CD4-positive, alpha-beta T cell (primary cell): ENCODE results near the gene ABCA13. TPM values are rescaled to one million over a fixed set of nuclear protein-coding genes. Genes with fewer than 3 reads are reported as not detected.
"Not testable (repeated sequence)": the region's sequence is repeated elsewhere in the genome, so short reads cannot be mapped to it uniquely, and the experiment has no call there.

ENCODE experiments used
- ATAC-seq: fragments of 200-7000 bp; cut with Tn5 transposase; one replicate; pipeline ENCODE4 v1.10.0; 2022; ENCODE audit warnings: mild to moderate bottlenecking; ENCODE audit not compliant: poor library complexity
- CTCF ChIA-PET: fragments of 350-600 bp; sonication (Branson Sonifier 250); formaldehyde crosslinking; loops from one replicate; lab custom pipeline; 2021; ENCODE audit warnings: antibody characterized with exemption, inconsistent platforms; lab: Charles Lee
- POLR2A ChIA-PET: fragments of 350-600 bp; sonication (Branson Sonifier 250); formaldehyde crosslinking; loops from one replicate; lab custom pipeline; 2021; ENCODE audit warnings: antibody characterized with exemption, inconsistent platforms; lab: Charles Lee
- DNase-seq, 14 experiments: peaks; one replicate each; pipeline ENCODE4 v3.0.0-alpha.2; 2013 to 2020; ENCODE audit warnings: mixed read lengths in 2 of 14
- H3K27ac ChIP-seq, 2 donors: one replicate each; pipeline versions ENCODE4 v1.5.1 to v1.7.0; 2013; ENCODE audit warnings: low read length in 2 of 2, low read depth in 1 of 2, mild to moderate bottlenecking in 1 of 2
- H3K27me3 ChIP-seq, 2 experiments: 1 replicate in 1 of 2; 2 replicates in 1 of 2; pipeline versions ENCODE4 v1.6.1 to v1.7.0; 2013; ENCODE audit warnings: low read length in 2 of 2, control low read depth in 1 of 2, mild to moderate bottlenecking in 1 of 2, moderate library complexity in 1 of 2; ENCODE audit not compliant: insufficient read depth in 2 of 2, control insufficient read depth in 1 of 2
- H3K36me3 ChIP-seq: one replicate; pipeline ENCODE4 v1.6.1; 2013; ENCODE audit warnings: low read length, control low read depth; ENCODE audit not compliant: insufficient read depth
- H3K4me1 ChIP-seq: one replicate; pipeline ENCODE4 v1.6.1; 2013; ENCODE audit warnings: low read length, control low read depth; ENCODE audit not compliant: insufficient read depth
- H3K4me3 ChIP-seq: one replicate; pipeline ENCODE4 v1.5.1; 2013; ENCODE audit warnings: mild to moderate bottlenecking, low read length, moderate library complexity
- H3K9me3 ChIP-seq, 2 experiments: 1 replicate in 1 of 2; 2 replicates in 1 of 2; pipeline versions ENCODE4 v1.6.1 to v1.7.0; 2013; ENCODE audit warnings: low read length in 2 of 2, mild to moderate bottlenecking in 2 of 2, control low read depth in 1 of 2, moderate library complexity in 1 of 2; ENCODE audit not compliant: control insufficient read depth in 1 of 2, insufficient read depth in 1 of 2
- H3K27ac Mint-ChIP-seq: one replicate; pipeline ENCODE4 v1.8.0; 2020; ENCODE audit warnings: mixed read lengths
- H3K27me3 Mint-ChIP-seq: one replicate; pipeline ENCODE4 v1.8.0; 2021; ENCODE audit warnings: mixed read lengths
- H3K36me3 Mint-ChIP-seq: one replicate; pipeline ENCODE4 v1.8.0; 2021; ENCODE audit warnings: low read depth, mixed read lengths
- H3K4me1 Mint-ChIP-seq: one replicate; pipeline ENCODE4 v1.8.0; 2021; ENCODE audit warnings: low read depth, mixed read lengths
- H3K4me3 Mint-ChIP-seq: one replicate; pipeline ENCODE4 v1.8.0; 2020; ENCODE audit warnings: mild to moderate bottlenecking, mixed read lengths
- H3K9me3 Mint-ChIP-seq: one replicate; pipeline ENCODE4 v1.8.0; 2020; ENCODE audit warnings: mixed read lengths
- intact Hi-C, 2 experiments: fragments of 100-400 bp; cut with DNase I in 1 of 2; cut with micrococcal nuclease in 1 of 2; formaldehyde crosslinking; loops; one replicate each; pipeline versions ENCODE4 v1.15.1 to v1.9.0; 2023 to 2025; cut with DNase I, micrococcal nuclease
- total RNA-seq, 174 experiments: library from RNA in 2 of 174; stranded (reverse) in 2 of 174; gene quantifications; one replicate each; pipeline ENCODE4 v1.2.3 and lab custom pipeline; 2021 to 2026
- TF ChIP-seq, protein P1 (sequence below): fragments of 200-600 bp; IDR thresholded peaks from one replicate; pipeline ENCODE4 v1.8.0; 2022; ENCODE audit warnings: antibody characterized with exemption, mild to moderate bottlenecking

The ABCA13 gene
- total RNA-seq, 2 experiments from 2014 or later: not detected

DNA sequence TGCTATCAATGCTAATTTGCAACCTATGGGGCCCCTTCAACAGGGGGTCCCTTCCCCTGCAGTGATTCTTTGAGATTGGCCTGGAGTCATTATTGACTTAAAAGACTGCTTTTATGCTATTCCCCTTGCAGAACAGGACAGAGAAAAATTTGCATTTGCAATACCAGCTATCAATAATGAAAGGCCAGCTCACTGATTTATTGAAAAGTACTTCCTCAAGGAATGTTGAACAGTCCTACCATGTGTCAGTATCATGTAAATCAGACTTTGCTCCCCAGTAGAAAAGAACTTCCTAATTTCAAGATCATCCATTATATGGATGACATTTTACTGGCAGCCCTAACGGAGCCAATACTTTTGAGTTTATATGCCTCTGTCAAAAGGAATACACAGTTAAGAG, 29.7 kb upstream of the ABCA13 start:
- H3K36me3 Mint-ChIP-seq: no peaks in the 10 kb centered on the region
- Histone ChIP-seq H3K27me3 (no peaks in the 10 kb centered on the region), H3K4me3 (no peak overlapping the region), H3K9me3 (no peaks in the 10 kb centered on the region), H3K27ac (no peak overlapping the region), H3K4me1 (no peaks in the 10 kb centered on the region), H3K36me3 (no peaks in the 10 kb centered on the region)
- no peak overlapping the region for H3K4me3 Mint-ChIP-seq
- ChIA-PET CTCF (interaction anchor here (0.6 kb wide), 1 partner anchor 22 kb away, joined by 3 read pairs; no protein-coding TSS in a partner anchor), POLR2A (no interaction called here)
- peaks cover 4% of the 10 kb centered on the region for H3K4me1 Mint-ChIP-seq
- TF ChIP-seq, protein P1, sequence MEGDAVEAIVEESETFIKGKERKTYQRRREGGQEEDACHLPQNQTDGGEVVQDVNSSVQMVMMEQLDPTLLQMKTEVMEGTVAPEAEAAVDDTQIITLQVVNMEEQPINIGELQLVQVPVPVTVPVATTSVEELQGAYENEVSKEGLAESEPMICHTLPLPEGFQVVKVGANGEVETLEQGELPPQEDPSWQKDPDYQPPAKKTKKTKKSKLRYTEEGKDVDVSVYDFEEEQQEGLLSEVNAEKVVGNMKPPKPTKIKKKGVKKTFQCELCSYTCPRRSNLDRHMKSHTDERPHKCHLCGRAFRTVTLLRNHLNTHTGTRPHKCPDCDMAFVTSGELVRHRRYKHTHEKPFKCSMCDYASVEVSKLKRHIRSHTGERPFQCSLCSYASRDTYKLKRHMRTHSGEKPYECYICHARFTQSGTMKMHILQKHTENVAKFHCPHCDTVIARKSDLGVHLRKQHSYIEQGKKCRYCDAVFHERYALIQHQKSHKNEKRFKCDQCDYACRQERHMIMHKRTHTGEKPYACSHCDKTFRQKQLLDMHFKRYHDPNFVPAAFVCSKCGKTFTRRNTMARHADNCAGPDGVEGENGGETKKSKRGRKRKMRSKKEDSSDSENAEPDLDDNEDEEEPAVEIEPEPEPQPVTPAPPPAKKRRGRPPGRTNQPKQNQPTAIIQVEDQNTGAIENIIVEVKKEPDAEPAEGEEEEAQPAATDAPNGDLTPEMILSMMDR: no peak
- intact Hi-C loops: no loop called here
- peaks cover 12% of the 10 kb centered on the region for H3K27me3 Mint-ChIP-seq
- no peak overlapping the region for H3K27ac Mint-ChIP-seq
- no peaks in the 10 kb centered on the region for H3K9me3 Mint-ChIP-seq
- no peak for DNase-seq
- ATAC-seq: no peak

DNA sequence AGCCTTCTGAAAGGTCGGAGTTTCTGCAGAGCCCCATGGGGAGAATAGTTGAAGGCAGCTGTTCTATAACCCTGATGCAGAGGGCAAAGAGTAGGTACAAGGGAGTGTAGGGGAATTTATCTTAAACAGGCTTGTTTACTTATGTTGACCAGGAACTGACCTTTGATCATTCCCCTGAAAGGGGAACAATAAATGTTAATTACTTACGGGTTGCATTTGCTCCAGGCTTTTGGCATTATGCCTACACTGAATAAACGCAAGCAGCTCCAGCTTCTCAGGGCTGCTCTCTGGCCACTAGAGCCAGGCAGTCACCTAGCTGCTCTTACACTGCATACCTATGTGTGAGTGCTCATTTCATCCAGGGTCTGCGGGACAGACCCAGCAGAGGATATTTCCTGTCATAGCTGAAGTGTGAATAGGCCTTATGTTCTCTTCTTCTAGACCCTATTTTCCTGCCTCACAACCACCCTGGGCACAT, 26.9 kb upstream of the ABCA13 start:
- ATAC-seq: no peak
- H3K36me3 ChIP-seq: no peaks in the 10 kb centered on the region
- H3K4me1 ChIP-seq: no peaks in the 10 kb centered on the region
- Mint-ChIP-seq H3K27ac (no peak overlapping the region), H3K4me1 (peaks cover under 1% of the 10 kb centered on the region), H3K9me3 (no peaks in the 10 kb centered on the region), H3K27me3 (peaks cover 30% of the 10 kb centered on the region), H3K4me3 (no peak overlapping the region), H3K36me3 (no peaks in the 10 kb centered on the region)
- ChIA-PET CTCF (interaction anchor here (0.6 kb wide), 1 partner anchor 97 kb away, joined by 3 read pairs; no protein-coding TSS in a partner anchor), POLR2A (no interaction called here)
- no peaks in the 10 kb centered on the region for H3K9me3 ChIP-seq
- TF ChIP-seq, protein P1: no peak
- DNase-seq: no peak
- H3K27ac ChIP-seq: no peak overlapping the region
- intact Hi-C loops: no loop called here
- H3K4me3 ChIP-seq: no peak overlapping the region
- no peaks in the 10 kb centered on the region for H3K27me3 ChIP-seq

DNA sequence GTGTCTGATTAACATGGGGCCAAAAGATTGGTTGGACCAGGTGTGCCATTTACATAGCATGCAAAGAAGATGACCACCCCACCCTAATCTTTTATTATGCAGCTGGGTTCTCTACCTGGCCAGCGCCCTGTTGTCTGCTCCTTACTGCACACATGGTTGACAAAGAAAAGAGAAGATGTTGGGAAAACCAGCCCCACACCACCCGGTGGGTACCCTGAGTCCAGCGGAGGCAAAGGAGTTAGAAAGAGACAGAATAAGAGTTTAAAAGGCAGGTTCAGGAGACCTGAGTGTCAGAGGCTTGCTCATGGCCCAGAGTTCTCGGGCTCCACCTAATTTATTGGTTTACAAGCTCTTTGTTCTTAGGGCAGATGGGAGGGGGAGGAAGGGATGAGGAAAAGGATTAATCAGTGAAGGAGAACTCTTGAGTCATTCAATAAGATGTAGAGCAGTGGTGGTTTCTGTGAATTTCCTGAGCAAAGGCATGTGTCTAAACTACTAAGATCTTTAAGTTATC, 24.1 kb upstream of the ABCA13 start:
- Mint-ChIP-seq H3K27me3 (peaks cover 41% of the 10 kb centered on the region), H3K9me3 (no peaks in the 10 kb centered on the region), H3K4me1 (no peaks in the 10 kb centered on the region), H3K27ac (no peak overlapping the region), H3K36me3 (no peaks in the 10 kb centered on the region), H3K4me3 (no peak overlapping the region)
- CTCF ChIA-PET: no interaction called here
- Histone ChIP-seq H3K4me3 (no peak overlapping the region), H3K4me1 (no peaks in the 10 kb centered on the region), H3K27me3 (no peaks in the 10 kb centered on the region), H3K27ac (no peak overlapping the region), H3K36me3 (no peaks in the 10 kb centered on the region), H3K9me3 (no peaks in the 10 kb centered on the region)
- POLR2A ChIA-PET: no interaction called here
- no peak for DNase-seq
- intact Hi-C loops: no loop called here
- no peak for ATAC-seq
- TF ChIP-seq, protein P1: no peak

DNA sequence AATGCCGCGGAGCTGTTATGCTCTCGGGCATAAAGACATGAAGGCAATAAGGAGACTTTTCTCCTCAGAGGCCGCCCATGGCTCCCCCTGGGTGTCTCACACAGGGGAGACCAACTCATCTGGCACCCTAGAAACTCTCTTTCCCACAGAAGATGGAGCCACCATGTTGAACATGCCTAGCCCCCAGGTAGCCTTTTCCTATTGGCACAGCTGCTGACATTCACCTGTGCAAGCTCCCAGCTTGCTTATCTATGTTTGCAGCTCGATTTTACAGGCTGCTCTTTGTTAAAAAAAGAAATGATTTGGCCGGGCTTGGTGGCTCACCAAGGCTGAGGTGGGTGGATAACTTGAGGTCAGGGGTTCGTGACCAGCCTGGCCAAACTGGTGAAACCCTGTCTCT, 23.6 kb upstream of the ABCA13 start:
- CTCF ChIA-PET, ATAC-seq, H3K4me1 ChIP-seq, H3K4me1 Mint-ChIP-seq, H3K9me3 ChIP-seq, H3K27ac ChIP-seq, H3K4me3 Mint-ChIP-seq, H3K36me3 Mint-ChIP-seq, DNase-seq, H3K27me3 ChIP-seq, POLR2A ChIA-PET, H3K4me3 ChIP-seq, H3K36me3 ChIP-seq, H3K27ac Mint-ChIP-seq, intact Hi-C loops, H3K9me3 Mint-ChIP-seq: not testable (repeated sequence)
- H3K27me3 Mint-ChIP-seq: peaks cover 41% of the 10 kb centered on the region
